ENCODE measurements around the gene SERINC1. TPM values are rescaled to one million over a fixed set of nuclear protein-coding genes. Genes with fewer than 3 reads are reported as not detected.
"Not testable (repeated sequence)": the region's sequence is repeated elsewhere in the genome, so short reads cannot be mapped to it uniquely, and the experiment has no call there.

Gene SERINC1
- total RNA-seq, 1 donor from 2014 or later = 51.3 TPM

- Mint-ChIP-seq H3K27me3 (ENCODE audit: low read depth) (no peaks in the 10 kb centered on the region), H3K4me3 (peak overlapping the region; percentile 84), H3K9me3 (no peaks in the 10 kb centered on the region), H3K36me3 (ENCODE audit: low read depth) (no peaks in the 10 kb centered on the region), H3K4me1 (peaks cover 9% of the 10 kb centered on the region), H3K27ac (ENCODE audit: unreplicated experiment) (no peak overlapping the region)
- no peak for DNase-seq (ENCODE audit: low read depth, low spot score)
- peak; percentile 74 for TF ChIP-seq CTCF (conservative IDR thresholded peaks at IDR 0.05)
Measured at GRCh38 chr6:122476131-122476530, 4.5 kb upstream of the SERINC1 start.

GRCh38 chr6:122472022-122472340 is 374 bp upstream of the SERINC1 start:
- DNase-seq (ENCODE audit: low read depth, low spot score) = no peak
- peaks cover 29% of the 10 kb centered on the region for H3K4me1 Mint-ChIP-seq
- no peaks in the 10 kb centered on the region for H3K27me3 Mint-ChIP-seq (ENCODE audit: low read depth)
- no peak for TF ChIP-seq CTCF (conservative IDR thresholded peaks at IDR 0.05)
- H3K36me3 Mint-ChIP-seq (ENCODE audit: low read depth) = no peaks in the 10 kb centered on the region
- peak overlapping the region; percentile 97 for H3K4me3 Mint-ChIP-seq
- peak overlapping the region; percentile 97 for H3K27ac Mint-ChIP-seq (ENCODE audit: unreplicated experiment)
- H3K9me3 Mint-ChIP-seq = no peaks in the 10 kb centered on the region

- H3K27ac Mint-ChIP-seq (ENCODE audit: unreplicated experiment) = no peak overlapping the region
- no peak overlapping the region for H3K4me3 Mint-ChIP-seq
- H3K9me3 Mint-ChIP-seq = no peaks in the 10 kb centered on the region
- H3K27me3 Mint-ChIP-seq (ENCODE audit: low read depth) = no peaks in the 10 kb centered on the region
- peaks cover 10% of the 10 kb centered on the region for H3K36me3 Mint-ChIP-seq (ENCODE audit: low read depth)
- H3K4me1 Mint-ChIP-seq = peaks cover 22% of the 10 kb centered on the region
- no peak for DNase-seq (ENCODE audit: low read depth, low spot score)
- no peak for TF ChIP-seq CTCF (conservative IDR thresholded peaks at IDR 0.05)
Measured at GRCh38 chr6:122461885-122462284, 9.7 kb downstream of the SERINC1 start.

- H3K27me3 Mint-ChIP-seq (ENCODE audit: low read depth); H3K9me3 Mint-ChIP-seq; H3K27ac Mint-ChIP-seq (ENCODE audit: unreplicated experiment); H3K4me3 Mint-ChIP-seq; DNase-seq (ENCODE audit: low read depth, low spot score): not testable (repeated sequence)
- Mint-ChIP-seq H3K36me3 (ENCODE audit: low read depth) (peaks cover 14% of the 10 kb centered on the region), H3K4me1 (peaks cover 22% of the 10 kb centered on the region)
Measured at GRCh38 chr6:122459865-122460416, 11.7 kb downstream of the SERINC1 start.

GRCh38 chr6:122459240-122459639 is 12.4 kb downstream of the SERINC1 start:
- no peaks in the 10 kb centered on the region for H3K27me3 Mint-ChIP-seq (ENCODE audit: low read depth)
- peaks cover 17% of the 10 kb centered on the region for H3K36me3 Mint-ChIP-seq (ENCODE audit: low read depth)
- no peak for DNase-seq (ENCODE audit: low read depth, low spot score)
- H3K27ac Mint-ChIP-seq (ENCODE audit: unreplicated experiment) = peak overlapping the region; percentile 14
- H3K4me3 Mint-ChIP-seq = no peak overlapping the region
- H3K4me1 Mint-ChIP-seq = peaks cover 22% of the 10 kb centered on the region
- TF ChIP-seq CTCF (conservative IDR thresholded peaks at IDR 0.05) = no peak
- no peaks in the 10 kb centered on the region for H3K9me3 Mint-ChIP-seq

GRCh38 chr6:122458087-122458486 is 13.5 kb downstream of the SERINC1 start:
- DNase-seq (ENCODE audit: low read depth, low spot score) = no peak
- H3K27me3 Mint-ChIP-seq (ENCODE audit: low read depth) = no peaks in the 10 kb centered on the region
- H3K4me3 Mint-ChIP-seq = no peak overlapping the region
- no peaks in the 10 kb centered on the region for H3K9me3 Mint-ChIP-seq
- H3K27ac Mint-ChIP-seq (ENCODE audit: unreplicated experiment) = no peak overlapping the region
- no peak for TF ChIP-seq CTCF (conservative IDR thresholded peaks at IDR 0.05)
- peaks cover 9% of the 10 kb centered on the region for H3K36me3 Mint-ChIP-seq (ENCODE audit: low read depth)
- peaks cover 22% of the 10 kb centered on the region for H3K4me1 Mint-ChIP-seq

GRCh38 chr6:122455116-122455515 is 16.5 kb downstream of the SERINC1 start:
- Mint-ChIP-seq H3K4me1 (peaks cover 22% of the 10 kb centered on the region), H3K36me3 (ENCODE audit: low read depth) (peaks cover 15% of the 10 kb centered on the region)
- H3K9me3 Mint-ChIP-seq; DNase-seq (ENCODE audit: low read depth, low spot score); H3K27ac Mint-ChIP-seq (ENCODE audit: unreplicated experiment); H3K27me3 Mint-ChIP-seq (ENCODE audit: low read depth); H3K4me3 Mint-ChIP-seq: not testable (repeated sequence)

Measured in neural crest cell (in vitro differentiated cells).